GM21825 (cell line): Measurements from ENCODE around the gene TLNRD1.

Experiments
- ATAC-seq: cut with Tn5 transposase; IDR thresholded peaks from one replicate; pipeline ENCODE4 v1.9.1; 2021; ENCODE audit warnings: mild to moderate bottlenecking, moderate library complexity; ENCODE audit not compliant: unreplicated experiment

TLNRD1 gene

GRCh38 chr15:81025721-81026370 lies 25.1 kb downstream of the TLNRD1 start:
- no peak for ATAC-seq

GRCh38 chr15:81026836-81027599 lies 26.3 kb downstream of the TLNRD1 start:
- ATAC-seq = no peak

- ATAC-seq = no peak
Observed at GRCh38 chr15:81029414-81030300, 28.9 kb downstream of the TLNRD1 start.

GRCh38 chr15:81030301-81030750 lies 29.6 kb downstream of the TLNRD1 start:
- no peak for ATAC-seq

GRCh38 chr15:81031203-81031602 lies 30.5 kb downstream of the TLNRD1 start:
- ATAC-seq = no peak

GRCh38 chr15:81032355-81032754 lies 31.6 kb downstream of the TLNRD1 start:
- ATAC-seq = no peak

GRCh38 chr15:81032818-81033217 lies 32.1 kb downstream of the TLNRD1 start:
- ATAC-seq = no peak

- no peak for ATAC-seq
Observed at GRCh38 chr15:81033508-81033907, 32.8 kb downstream of the TLNRD1 start.

- no peak for ATAC-seq
Observed at GRCh38 chr15:81037952-81038743, 37.4 kb downstream of the TLNRD1 start.

- ATAC-seq = no peak
Observed at GRCh38 chr15:81038975-81039607, 38.4 kb downstream of the TLNRD1 start.

GRCh38 chr15:81040757-81041156 lies 40.0 kb downstream of the TLNRD1 start:
- ATAC-seq = no peak

GRCh38 chr15:81043281-81043934 lies 42.7 kb downstream of the TLNRD1 start:
- no peak for ATAC-seq

- no peak for ATAC-seq
Observed at GRCh38 chr15:81043935-81044575, 43.3 kb downstream of the TLNRD1 start.

GRCh38 chr15:81046290-81046689 lies 45.6 kb downstream of the TLNRD1 start:
- no peak for ATAC-seq

GRCh38 chr15:81047928-81048327 lies 47.2 kb downstream of the TLNRD1 start:
- no peak for ATAC-seq

GRCh38 chr15:81049835-81050234 lies 49.1 kb downstream of the TLNRD1 start:
- ATAC-seq = no peak

- ATAC-seq = no peak
Observed at GRCh38 chr15:81050259-81050658, 49.5 kb downstream of the TLNRD1 start.

GRCh38 chr15:81050805-81051204 lies 50.1 kb downstream of the TLNRD1 start:
- no peak for ATAC-seq

GRCh38 chr15:81052046-81052445 lies 51.3 kb downstream of the TLNRD1 start:
- no peak for ATAC-seq
